Body of pancreas (tissue), 4 donors: ENCODE data around the gene PCDH9.

Experiments
- CTCF ChIP-seq, 7 experiments: fragments of 450-650 bp in 4 of 7; fragments of 200-600 bp in 3 of 7; sonication (generic) in 3 of 7; IDR thresholded peaks; one replicate each; pipeline ENCODE4 v1.5.1; 2016 to 2019; ENCODE audit warnings: antibody characterized with exemption in 7 of 7
- POLR2A ChIP-seq, 3 donors: fragments of 450-650 bp; IDR thresholded peaks; one replicate each; pipeline ENCODE4 v1.6.1; 2016; ENCODE audit warnings: antibody characterized with exemption in 3 of 3, mild to moderate bottlenecking in 2 of 3

GRCh38 chr13:66703597-66703996 lies 526.5 kb downstream of the PCDH9 start:
- TF ChIP-seq POLR2A (IDR thresholded peaks at IDR 0.05) (no peak), CTCF (IDR thresholded peaks at IDR 0.05) (no peak)
